Activated T-helper 1 cell treated with anti-CD3 and anti-CD28 coated beads, Interleukin-2, amount 50 U/mL, for 16 hours (primary cell): ENCODE data around the gene EPHA2.
"Not testable (repeated sequence)": the region's sequence is repeated elsewhere in the genome, so short reads cannot be mapped to it uniquely, and the experiment has no call there.

Source experiments
- DNase-seq, 2 donors: peaks; one replicate each; pipeline ENCODE4 v3.0.0-alpha.2; 2020; ENCODE audit warnings: low read depth in 1 of 2, low spot score in 1 of 2

The EPHA2 gene

DNA sequence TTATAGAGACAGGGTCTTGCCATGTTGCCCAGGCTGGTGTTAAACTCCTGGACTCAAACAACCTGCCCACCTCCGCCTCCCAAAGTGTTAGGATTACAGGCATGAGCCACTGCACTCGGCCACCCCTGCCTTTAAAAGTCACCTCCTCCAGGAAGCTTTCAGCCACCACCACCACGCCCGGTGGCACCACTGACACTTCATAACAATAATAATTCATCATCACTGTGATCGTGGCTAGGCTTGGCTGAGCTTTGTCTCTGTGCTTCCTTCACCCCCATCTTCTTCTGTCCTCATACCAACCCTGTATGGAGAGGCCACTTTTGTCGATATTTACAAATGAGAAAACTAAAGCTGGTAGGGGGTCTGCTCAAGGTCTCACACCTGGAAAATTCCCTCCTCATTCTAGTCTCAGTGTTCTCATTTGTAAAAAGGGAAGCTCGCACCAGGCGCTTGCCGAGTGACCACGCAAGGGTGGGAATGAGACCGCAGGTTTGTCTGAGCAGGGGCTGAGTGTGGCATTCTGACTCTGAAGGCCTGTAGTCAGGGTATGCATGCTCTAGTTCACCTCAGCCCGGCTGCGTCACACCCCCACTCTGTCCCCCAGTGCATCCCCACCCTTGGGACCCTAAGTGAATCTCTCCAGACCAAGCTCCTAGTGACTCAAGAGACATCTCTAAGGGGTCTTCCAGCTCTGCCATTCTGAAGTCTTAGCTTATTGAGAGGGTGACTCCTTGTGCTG is 12.9 kb upstream of the EPHA2 start:
- DNase-seq, result no peak

DNA sequence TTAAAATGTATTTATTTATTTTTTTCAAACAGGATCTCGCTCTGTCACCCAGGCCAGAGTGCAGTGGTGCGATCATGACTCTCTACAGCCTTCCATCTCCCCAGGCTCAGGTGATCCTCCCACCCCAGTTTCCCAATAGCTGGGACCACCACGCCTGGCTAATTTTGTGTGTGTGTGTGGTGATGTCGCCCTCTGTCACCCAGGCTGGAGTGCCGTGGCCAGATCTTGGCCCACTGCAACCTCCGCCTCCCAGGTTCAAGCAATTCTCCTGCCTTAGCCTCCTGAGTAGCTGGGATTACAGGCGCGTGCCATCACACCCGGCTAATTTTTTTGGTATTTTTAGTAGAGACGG is 12.3 kb upstream of the EPHA2 start:
- not testable (repeated sequence) for DNase-seq

DNA sequence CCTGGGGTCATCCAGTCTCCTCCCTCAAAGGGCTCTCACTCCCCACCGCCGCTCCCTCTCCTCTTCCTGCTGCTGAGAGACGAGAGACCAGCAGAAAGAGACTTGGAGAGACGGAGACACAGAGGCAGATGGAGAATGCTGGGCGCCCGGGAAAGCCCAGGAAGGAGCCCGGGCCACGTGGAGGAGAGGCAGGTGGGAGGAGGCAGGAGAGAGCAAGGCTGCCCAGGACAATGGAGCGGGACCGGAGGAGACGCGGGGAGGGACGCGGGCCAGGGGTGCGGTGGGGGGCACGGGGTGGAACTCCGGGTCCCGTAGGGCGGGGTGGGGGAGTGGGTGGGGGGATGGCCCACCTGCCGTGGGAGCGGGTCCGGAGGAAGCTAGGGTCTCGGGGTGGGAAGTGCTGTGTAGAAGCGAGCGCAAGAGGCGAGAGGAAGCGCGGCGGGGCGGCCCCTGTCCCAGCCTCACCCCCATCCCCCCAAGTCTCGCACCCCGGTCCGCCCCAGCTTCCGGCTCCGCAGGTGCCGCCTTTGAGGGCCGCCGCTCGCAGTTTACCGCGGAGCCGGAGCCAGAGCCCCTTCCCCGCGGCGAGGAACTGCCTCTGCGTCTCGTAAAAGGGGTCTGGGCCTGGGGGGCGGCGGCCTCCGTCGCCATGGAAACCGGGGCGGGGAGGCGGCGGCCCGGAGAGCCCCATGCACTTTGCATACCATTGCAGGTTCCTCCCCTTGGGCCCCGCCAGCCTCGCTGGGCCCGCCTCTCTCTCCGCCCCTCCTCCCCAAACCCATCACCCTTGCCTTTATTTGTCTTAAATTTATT is 11.7 kb upstream of the EPHA2 start:
- peak; percentile 30 to 49 for DNase-seq

DNA sequence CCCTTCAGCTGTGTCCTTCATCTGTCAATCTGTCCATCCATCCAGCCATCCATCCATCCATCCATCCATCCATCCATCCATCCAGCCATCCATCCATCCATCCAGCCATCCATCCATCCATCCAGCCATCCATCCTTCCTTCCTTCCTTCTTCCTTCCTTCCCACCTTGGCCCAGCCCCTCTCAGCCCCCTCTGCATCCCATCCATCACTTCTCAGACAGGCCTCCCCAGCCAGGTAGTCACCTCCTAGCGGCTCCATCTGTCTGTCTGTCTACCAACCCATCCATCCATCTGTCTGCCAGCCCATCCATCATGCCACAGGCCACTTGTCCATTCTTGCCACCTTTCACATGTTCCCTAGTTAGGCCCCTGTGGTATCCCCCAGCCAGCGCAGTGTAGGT is 10.2 kb upstream of the EPHA2 start:
- DNase-seq, result no peak

DNA sequence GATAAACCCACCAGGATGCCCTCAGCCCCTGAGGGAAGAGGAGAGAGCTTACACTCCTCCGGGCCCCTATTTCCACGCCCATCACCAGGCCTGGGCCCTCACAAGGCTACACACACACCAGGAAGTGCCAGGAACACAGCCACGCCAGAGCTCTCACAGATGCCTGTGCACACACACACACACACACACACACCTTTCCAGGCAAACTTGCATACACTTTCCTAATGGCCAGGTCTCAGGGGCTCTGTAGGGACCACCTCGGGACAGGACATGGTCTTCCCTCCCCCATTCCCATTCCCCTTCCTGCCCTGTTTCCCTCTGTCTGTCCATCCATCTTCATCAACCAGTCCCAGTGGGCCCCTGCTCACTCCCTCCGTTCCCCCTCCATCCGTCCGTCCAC is 9.7 kb upstream of the EPHA2 start:
- DNase-seq, result no peak

DNA sequence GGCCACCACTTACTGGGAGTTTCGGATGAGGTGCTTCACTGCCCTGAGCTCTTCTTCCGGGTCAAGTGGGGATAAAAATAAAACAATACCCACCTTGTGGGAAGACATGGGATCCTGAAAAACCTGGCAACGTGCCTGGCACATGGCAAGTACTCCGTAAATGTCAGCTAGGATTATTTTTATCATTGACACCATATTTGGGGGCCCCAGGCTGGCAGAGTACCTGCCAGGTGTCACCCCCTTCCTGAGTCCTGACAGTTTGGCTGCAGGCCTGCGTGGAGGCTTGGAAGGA is 9.2 kb upstream of the EPHA2 start:
- no peak for DNase-seq

DNA sequence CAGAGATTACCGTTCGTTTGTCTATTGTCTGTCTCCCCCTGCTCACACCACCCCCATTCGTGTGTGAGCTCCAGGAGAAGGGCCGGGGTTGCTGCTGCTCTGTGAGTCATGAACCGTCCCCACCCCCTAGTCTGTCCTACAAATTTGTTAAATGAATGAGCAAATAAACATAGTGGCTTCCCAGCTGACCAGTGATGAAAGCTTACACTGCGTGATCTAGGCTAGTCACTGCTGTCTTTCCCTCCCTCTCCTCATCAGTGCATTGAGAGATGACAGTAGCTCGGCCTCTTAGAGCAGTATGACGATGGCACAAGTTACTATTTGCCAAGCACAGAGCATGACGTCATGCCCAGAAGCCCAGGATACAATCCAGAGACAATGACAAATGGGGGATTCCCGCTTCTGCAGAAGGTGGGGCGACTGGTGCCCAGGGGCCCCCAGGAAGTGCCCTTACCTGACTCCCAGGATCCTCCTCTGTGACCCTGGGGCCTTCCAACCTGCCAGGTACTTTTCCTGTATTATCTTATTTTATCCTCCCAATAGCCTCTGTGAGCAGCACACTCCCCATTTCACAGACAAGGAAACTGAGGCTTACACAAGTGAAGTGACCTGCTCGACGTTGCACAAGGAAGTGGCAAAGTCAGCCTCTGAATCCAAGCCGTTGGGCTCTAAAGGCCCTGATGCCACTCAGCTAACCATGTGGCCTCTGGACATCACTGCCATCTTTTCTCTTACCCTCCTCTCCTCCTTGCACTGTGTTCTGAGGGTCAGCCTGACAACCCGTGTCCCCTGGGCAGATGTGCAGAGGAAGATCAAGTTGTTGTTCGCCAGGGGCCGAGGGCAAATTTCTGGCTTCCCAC is 8.6 kb upstream of the EPHA2 start:
- DNase-seq, result no peak

DNA sequence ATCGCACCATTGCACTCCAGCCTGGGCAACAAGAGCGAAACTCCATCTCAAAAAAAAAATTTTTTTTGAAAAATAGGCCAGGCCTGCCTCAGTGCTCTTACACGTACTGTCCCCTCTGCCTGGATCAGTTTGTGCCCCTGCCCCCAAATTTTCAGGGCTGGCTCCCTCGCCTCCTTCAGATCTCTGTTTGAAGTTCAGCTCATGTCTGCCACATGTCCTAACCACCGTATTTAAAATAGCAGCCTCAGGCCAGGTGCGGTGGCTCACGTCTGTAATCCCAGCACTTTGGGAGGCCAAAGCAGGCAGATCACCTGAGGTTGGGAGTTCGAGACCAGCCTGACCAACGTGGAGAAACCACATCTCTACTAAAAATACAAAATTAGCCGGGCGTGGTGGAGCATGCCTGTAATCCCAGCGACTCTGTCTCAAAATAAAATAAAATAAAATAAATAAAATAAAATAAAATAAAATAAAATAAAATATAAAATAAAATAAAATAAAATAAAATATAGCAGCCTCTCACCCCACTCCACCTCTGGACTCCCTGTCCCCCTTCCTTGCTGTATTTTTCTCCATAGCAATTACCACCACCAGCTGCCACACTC is 7.8 kb upstream of the EPHA2 start:
- not testable (repeated sequence) for DNase-seq

DNA sequence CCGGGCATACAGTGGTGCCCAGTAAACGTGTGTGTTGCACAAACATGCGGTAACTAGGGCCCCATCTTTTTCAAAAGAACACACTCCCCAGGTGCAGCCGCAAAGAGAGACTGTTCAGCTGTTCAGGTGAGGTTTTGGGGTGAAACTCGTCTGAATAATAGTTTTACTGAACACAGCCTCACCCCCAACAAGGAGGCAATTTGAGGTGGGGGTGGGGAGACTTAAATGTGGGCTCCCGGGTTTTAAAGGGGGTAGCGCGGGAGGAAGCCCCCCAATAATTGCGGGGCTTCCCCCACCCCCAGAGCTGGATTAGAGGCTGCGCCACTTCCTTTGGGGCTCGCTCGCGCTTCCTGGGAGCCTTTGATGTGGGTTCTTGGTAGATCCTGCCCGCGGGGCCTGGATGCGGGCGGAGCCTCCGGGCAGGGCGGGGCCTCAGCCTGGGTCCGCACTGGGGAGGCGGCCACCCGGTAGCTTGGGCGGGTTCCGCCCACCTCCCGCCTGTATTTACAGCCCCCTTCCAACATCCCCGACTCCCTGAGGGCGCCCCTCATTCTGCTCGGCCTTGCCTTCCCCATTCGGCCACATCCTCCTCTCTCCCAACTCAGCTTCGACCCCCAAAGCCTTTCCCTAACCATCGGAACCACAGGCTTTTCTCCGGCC is 6.4 kb upstream of the EPHA2 start:
- DNase-seq, result peak; percentile 40 to 41

DNA sequence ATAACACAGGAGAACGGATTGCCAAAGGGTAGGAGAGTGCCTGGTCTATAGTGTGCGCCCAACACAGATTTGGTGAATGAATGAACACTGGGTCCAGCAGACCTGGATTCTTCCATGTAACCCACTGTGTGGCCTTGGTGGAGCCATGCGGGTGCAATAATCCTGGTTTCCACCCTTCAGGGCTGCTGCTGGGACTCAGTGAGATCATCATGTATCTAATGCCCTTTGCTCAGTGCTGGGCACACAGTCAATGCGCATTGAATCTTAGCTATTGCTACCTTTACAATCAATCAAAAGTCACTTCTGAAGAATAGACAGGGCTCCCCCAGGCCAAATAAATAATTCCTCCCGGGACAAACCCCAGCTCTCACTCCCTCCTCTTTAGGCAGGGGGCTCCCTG is 5.8 kb upstream of the EPHA2 start:
- DNase-seq, result no peak

DNA sequence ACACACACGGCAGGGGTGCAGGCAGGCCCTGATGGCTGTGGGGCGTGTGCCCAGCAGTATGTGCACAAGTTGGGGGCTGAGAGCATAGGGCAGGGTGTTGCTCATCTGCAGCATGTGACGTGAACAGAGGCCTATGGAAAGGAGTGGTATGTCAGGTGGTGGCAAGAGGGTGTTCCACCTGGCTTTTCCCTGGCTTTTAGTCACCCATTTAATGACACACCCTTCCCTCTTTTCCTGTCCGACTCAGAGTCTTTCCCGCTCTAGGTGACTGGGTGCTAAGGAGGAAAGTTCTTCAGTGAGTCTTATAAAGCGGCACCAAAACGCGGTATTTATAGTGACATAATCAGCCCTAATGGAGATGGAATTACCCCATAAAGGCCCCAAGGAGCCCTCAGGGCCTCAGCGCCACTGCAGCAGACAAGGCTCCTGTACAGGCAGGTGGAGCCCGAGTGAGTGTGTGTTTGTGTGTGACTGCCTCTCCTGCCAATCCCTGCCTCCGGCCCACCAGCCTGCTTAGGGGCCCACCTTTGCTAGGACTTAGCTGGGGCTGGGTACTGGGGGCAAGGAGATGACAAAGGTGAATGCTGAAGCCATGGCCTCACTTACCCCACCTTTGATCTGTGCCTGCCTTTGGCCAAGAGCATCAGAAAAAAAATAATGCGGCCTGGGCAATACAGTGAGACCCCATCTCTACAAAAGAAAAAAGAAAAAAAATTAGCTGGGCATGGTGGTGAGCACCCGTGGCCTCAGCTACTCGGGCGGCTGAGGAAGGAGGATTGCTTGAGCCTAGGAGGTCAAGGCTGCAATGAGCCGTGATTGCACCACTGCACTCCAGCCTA is 3.3 kb upstream of the EPHA2 start:
- no peak for DNase-seq

DNA sequence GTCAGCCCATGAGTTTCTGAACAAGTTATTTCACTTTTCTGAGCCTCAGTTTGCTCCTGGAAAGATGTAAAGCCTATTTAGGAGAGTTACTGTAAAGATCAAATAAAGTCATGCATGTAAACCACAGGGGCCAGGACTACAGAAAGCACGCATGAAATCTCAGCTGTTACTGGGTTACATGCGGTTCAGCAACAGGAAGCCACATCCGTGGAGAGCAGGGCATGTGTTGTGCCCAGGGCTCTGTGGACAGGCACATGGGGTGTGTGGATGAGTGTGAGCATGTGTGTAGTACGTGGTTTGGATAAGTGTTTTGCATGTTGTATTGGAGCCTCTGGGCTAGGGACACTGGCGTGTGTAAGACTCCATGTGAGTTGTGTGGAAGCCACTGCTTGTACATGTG is 2.2 kb upstream of the EPHA2 start:
- no peak for DNase-seq

DNA sequence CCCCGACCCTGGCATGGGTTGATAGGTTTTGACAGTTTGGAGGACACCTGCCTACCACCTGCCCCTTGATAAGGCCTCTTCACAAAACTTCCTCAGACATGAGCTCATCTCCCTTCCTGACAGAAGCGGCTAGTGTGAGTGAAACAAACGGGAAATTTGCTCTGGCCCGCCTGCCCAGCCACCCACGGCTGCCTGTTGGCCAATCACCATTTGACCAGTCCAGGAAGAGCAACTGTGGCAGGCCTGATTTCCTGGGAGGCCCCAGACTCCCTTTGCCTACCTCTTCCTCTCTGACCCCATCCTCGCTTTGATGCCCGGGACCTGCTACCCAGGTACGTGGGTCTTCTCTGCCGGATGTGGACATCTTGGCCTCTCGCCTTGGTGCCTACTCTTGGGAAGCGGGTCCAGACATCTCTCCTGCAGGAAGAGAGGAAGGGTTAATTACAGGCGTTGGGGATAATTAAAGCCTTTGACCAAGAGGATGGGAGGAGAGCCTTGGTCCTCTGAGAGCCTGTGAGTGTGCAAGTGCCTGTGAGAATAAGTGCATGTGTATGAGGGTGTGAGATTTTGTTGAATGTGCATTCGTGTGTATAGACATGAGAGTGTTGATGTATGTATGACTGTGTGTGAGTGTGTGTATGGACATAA is 1.1 kb upstream of the EPHA2 start:
- no peak for DNase-seq

DNA sequence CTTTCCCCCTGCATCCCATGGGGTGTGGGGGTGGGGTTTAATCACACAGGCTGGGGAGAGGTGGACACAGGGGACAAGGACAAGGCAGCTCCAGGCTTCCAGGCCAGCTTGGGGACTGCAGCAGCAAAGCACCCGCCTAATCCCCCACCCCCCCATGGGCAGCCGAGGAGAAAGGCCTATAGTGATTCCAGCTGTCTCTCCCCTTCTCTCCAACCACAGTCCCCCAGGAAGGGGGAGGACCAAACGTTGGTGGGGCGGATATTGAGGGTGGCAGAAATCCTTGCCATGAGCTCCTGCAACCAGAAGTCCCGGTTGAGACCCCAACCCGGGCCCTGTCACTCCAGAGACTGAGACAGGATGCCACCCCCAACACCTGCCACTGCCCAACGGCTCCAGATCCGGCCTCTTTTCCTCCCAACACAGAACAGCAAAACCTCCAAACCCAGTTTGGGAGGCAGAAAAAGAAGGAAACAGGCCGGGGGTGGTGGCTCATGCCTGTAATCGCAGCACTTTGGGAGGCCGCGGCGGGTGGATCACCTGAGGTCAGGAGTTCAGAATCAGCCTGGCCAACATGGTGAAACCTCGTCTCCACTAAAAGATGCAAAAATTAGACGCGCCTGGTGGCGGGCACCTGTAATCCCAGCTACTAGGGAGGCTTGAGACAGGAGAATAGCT is 1.7 kb downstream of the EPHA2 start:
- no peak for DNase-seq

DNA sequence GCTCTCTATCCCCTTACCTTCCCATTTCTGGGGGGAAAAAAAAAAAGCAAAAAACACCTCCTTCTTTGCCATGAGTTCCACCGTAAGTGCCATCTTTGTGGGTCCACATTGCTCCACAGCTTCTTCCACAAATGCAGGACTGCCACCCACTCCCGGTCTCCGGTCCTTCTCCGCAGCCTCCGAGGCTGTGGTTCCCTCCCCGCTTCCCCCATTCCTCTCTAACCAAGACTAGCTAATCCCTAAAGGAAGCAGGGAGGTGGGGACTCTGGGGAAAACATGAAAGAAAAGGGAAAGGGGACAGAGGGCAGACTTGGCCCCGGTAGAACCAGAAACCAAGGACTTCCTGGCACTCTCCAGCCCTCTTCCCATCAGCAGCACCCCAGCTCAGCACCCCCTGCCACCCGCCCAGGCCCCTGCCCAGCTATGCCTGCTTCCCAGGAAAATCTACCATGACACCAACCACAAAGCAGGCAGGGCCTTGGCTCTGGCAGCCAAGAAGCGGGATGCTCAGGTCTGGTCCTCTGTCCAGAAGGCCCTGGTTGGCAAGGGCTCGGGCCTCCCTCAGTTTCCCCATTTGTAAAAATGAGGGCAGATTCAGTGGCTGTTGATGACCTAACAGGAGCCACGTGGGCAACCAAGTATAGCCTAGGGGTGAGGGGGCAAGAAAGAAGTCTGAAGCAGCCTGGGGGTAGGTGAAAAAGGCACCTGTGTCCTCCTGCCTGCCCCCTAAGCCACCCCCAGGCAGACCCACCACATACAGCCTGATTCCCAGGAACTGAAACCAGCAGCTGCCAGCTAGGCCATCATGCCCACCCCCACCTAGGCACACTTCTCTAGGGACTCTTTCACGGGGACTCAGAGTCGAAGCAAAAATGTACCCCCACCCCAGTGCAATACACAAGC is 2.5 kb downstream of the EPHA2 start:
- DNase-seq, result no peak

DNA sequence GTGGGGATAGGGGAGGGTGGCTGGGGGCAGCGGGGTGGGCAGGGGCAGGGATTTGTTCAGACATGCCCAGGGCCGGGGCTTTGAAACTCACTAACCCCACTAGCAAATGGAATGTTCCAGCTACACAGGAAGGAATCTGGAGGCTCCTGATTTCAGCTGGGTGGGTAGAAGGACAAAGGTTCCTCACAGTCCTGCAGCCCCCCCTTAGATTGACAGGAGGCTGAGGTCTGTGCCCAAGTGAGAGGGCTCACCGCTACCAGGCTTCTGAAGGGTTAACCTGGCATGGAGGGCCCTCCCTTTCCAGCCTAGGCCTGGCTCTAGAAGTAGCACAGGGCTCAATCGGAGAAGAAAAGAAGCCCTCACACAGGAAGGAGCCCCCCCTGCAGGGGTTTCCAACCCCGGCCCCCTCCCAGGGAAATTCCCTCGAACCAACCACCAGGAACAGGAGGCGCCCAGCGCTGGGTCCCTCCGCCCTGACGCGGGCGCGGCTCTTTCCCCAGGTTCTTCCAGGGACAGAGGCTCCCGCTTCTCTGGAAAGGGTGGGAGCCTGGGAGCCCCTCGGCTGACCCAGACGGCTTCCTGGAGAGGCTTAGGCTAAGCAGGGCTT is 3.3 kb downstream of the EPHA2 start:
- no peak for DNase-seq

DNA sequence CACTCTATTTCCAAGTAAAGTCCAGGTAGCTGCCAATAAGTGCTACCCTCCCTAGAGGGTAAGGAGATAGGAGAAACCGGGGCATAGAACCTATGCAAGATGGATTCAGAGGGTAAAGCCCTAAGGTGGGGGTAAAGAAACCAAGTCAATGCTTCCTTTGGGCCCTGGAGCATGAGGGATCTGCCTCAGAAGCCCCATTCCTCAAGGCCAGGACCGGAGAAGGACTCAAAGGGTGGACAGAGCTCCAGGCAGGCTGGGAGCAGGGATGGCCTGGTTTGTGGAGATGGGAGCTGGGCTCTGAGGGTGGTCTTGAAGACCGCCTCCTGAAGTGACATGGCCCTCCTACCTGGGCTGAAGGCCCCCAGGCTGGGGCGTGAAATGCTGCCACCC is 3.9 kb downstream of the EPHA2 start:
- no peak for DNase-seq
